H9 (cell line): ENCODE results near the gene SCGN. TPM values are rescaled to one million over a fixed set of nuclear protein-coding genes. Genes with fewer than 3 reads are reported as not detected.

Experiments used
- DNase-seq: peaks from one replicate; pipeline ENCODE4 v3.0.0-alpha.2; 2017
- H2AFZ ChIP-seq: one replicate; pipeline ENCODE4 v1.6.1; 2013; ENCODE audit warnings: mild to moderate bottlenecking, low read length, control low read depth, moderate library complexity
- H2AK5ac ChIP-seq: 2 replicates; pipeline ENCODE4 v1.6.1; 2013; ENCODE audit warnings: low read length, control low read depth, mixed read lengths; ENCODE audit not compliant: insufficient read length
- H2BK120ac ChIP-seq: one replicate; pipeline ENCODE4 v1.6.1; 2013; ENCODE audit warnings: low read depth, mild to moderate bottlenecking, low read length, control low read depth, inconsistent platforms; ENCODE audit not compliant: poor library complexity, severe bottlenecking
- H2BK12ac ChIP-seq: 2 replicates; pipeline ENCODE4 v1.6.1; 2013; ENCODE audit warnings: low read length, control low read depth, mixed read lengths, low read depth; ENCODE audit not compliant: insufficient read length
- H2BK15ac ChIP-seq: 2 replicates; pipeline ENCODE4 v1.6.1; 2013; ENCODE audit warnings: low read depth, low read length, control low read depth
- H2BK20ac ChIP-seq: one replicate; pipeline ENCODE4 v1.6.1; 2013; ENCODE audit warnings: low read depth, mild to moderate bottlenecking, low read length, control low read depth, inconsistent platforms; ENCODE audit not compliant: poor library complexity, severe bottlenecking
- H2BK5ac ChIP-seq: 2 replicates; pipeline ENCODE4 v1.6.1; 2013; ENCODE audit warnings: low read length, control low read depth, mixed read lengths; ENCODE audit not compliant: insufficient read length
- H3K14ac ChIP-seq: 2 replicates; pipeline ENCODE4 v1.6.1; 2013; ENCODE audit warnings: low read length, control low read depth; ENCODE audit not compliant: insufficient read depth
- H3K18ac ChIP-seq: 2 replicates; pipeline ENCODE4 v1.6.1; 2013; ENCODE audit warnings: low read depth, mild to moderate bottlenecking, mixed read lengths, low read length, control low read depth; ENCODE audit not compliant: insufficient read length
- H3K23ac ChIP-seq: 2 replicates; pipeline ENCODE4 v1.6.1; 2013; ENCODE audit warnings: low read length, control low read depth, mixed read lengths, low read depth; ENCODE audit not compliant: insufficient read length
- H3K23me2 ChIP-seq: 2 replicates; pipeline ENCODE4 v1.6.1; 2013; ENCODE audit warnings: low read depth, mild to moderate bottlenecking, mixed read lengths, low read length, control low read depth; ENCODE audit not compliant: insufficient read length, poor library complexity, severe bottlenecking
- H3K27ac ChIP-seq: 2 replicates; pipeline ENCODE4 v1.5.1; 2013; ENCODE audit warnings: low read length, control low read depth, mixed read lengths, low read depth; ENCODE audit not compliant: insufficient read length
- H3K27me3 ChIP-seq: 2 replicates; pipeline ENCODE4 v1.6.1; 2013; ENCODE audit warnings: low read length, control low read depth, inconsistent platforms; ENCODE audit not compliant: insufficient read depth
- H3K4ac ChIP-seq: 2 replicates; pipeline ENCODE4 v1.6.1; 2013; ENCODE audit warnings: low read depth, mild to moderate bottlenecking, control low read depth, inconsistent platforms, low read length, moderate library complexity
- H3K4me1 ChIP-seq: 2 replicates; pipeline ENCODE4 v1.6.1; 2013; ENCODE audit warnings: low read length, control low read depth, inconsistent platforms; ENCODE audit not compliant: insufficient read depth
- H3K4me2 ChIP-seq: 2 replicates; pipeline ENCODE4 v1.6.1; 2013; ENCODE audit warnings: low read length, control low read depth, mixed read lengths; ENCODE audit not compliant: insufficient read length, insufficient read depth
- H3K56ac ChIP-seq: 2 replicates; pipeline ENCODE4 v1.6.1; 2013; ENCODE audit warnings: low read depth, mild to moderate bottlenecking, mixed read lengths, low read length, control low read depth; ENCODE audit not compliant: insufficient read length
- H3K79me1 ChIP-seq: 2 replicates; pipeline ENCODE4 v1.6.1; 2013; ENCODE audit warnings: low read depth, mild to moderate bottlenecking, moderate library complexity, low read length, control low read depth, inconsistent platforms; ENCODE audit not compliant: insufficient read depth, poor library complexity, severe bottlenecking
- H3K79me2 ChIP-seq: 2 replicates; pipeline ENCODE4 v1.6.1; 2013; ENCODE audit warnings: low read length, control low read depth, inconsistent platforms; ENCODE audit not compliant: insufficient read depth
- H3K9ac ChIP-seq: 2 replicates; pipeline ENCODE4 v1.6.1; 2013; ENCODE audit warnings: low read length, control low read depth, mixed read lengths; ENCODE audit not compliant: insufficient read length; ENCODE audit errors: extremely low read depth
- H3K9me3 ChIP-seq: one replicate; pipeline ENCODE4 v1.6.1; 2013; ENCODE audit warnings: low read depth, low read length, inconsistent platforms; ENCODE audit not compliant: control insufficient read depth
- H3T11ph ChIP-seq: one replicate; pipeline ENCODE4 v1.6.1; 2013; ENCODE audit warnings: mild to moderate bottlenecking, low read length, control low read depth, inconsistent platforms
- H4K20me1 ChIP-seq: one replicate; pipeline ENCODE4 v1.6.1; 2013; ENCODE audit not compliant: control insufficient read depth, insufficient read length, insufficient read depth
- H4K5ac ChIP-seq: 2 replicates; pipeline ENCODE4 v1.6.1; 2013; ENCODE audit warnings: low read depth, mild to moderate bottlenecking, mixed read lengths, low read length, control low read depth; ENCODE audit not compliant: insufficient read length
- H4K8ac ChIP-seq: replicated peaks from 2 replicates; pipeline ENCODE4 v1.6.1; 2013; ENCODE audit warnings: low read length, control low read depth, mixed read lengths, low read depth; ENCODE audit not compliant: insufficient read length
- H4K91ac ChIP-seq: 2 replicates; pipeline ENCODE4 v1.6.1; 2013; ENCODE audit warnings: low read depth, mild to moderate bottlenecking, moderate library complexity, mixed read lengths, low read length, control low read depth; ENCODE audit not compliant: insufficient read length
- H3K27ac Mint-ChIP-seq, 3 experiments: 2 replicates in 2 of 3; 3 replicates in 1 of 3; pipeline ENCODE4 v1.8.0; 2020 to 2021; ENCODE audit warnings: mixed read lengths in 3 of 3, mild to moderate bottlenecking in 1 of 3, moderate library complexity in 1 of 3
- H3K27me3 Mint-ChIP-seq: 2 replicates; pipeline ENCODE4 v1.8.0; 2021; ENCODE audit warnings: low read depth, mild to moderate bottlenecking, moderate library complexity, mixed read lengths
- H3K36me3 Mint-ChIP-seq, 3 experiments: 2 replicates in 2 of 3; 3 replicates in 1 of 3; pipeline ENCODE4 v1.8.0; 2020 to 2021; ENCODE audit warnings: low read depth in 3 of 3, mixed read lengths in 3 of 3; ENCODE audit not compliant: insufficient read depth in 1 of 3
- H3K4me1 Mint-ChIP-seq, 2 experiments: 2 replicates each; pipeline ENCODE4 v1.8.0; 2020; ENCODE audit warnings: mixed read lengths in 2 of 2
- H3K4me3 Mint-ChIP-seq, 2 experiments: 2 replicates in 1 of 2; 3 replicates in 1 of 2; pipeline ENCODE4 v1.8.0; 2020 to 2021; ENCODE audit warnings: mild to moderate bottlenecking in 2 of 2, mixed read lengths in 2 of 2, moderate library complexity in 1 of 2
- H3K9me3 Mint-ChIP-seq, 2 experiments: 2 replicates in 1 of 2; 3 replicates in 1 of 2; pipeline ENCODE4 v1.8.0; 2020; ENCODE audit warnings: mild to moderate bottlenecking in 2 of 2, mixed read lengths in 2 of 2, moderate library complexity in 1 of 2
- WGBS: extraction: QIAGEN DNeasy Blood & Tissue Kit; methylation state at CpG from one replicate; pipeline ENCODE4 v1.1.7; 2013; ENCODE audit warnings: missing lambda C conversion rate, low lambda C conversion rate, mixed read lengths; ENCODE audit not compliant: insufficient read length; ENCODE audit errors: extremely low coverage; 5-methylcytosine and 5-hydroxymethylcytosine counted together
- total RNA-seq: library from RNA; stranded (reverse); gene quantifications from 2 replicates; pipeline ENCODE4 v1.2.1, GENCODE V29; 2021
- TF ChIP-seq, protein P1 (sequence below): fragments of 200-600 bp; sonication (generic); conservative IDR thresholded peaks from 3 replicates; pipeline ENCODE4 v1.8.0; 2021; ENCODE audit warnings: antibody characterized with exemption, mild to moderate bottlenecking

The SCGN gene
- total RNA-seq, 1 experiment from 2014 or later, result not detected

DNA sequence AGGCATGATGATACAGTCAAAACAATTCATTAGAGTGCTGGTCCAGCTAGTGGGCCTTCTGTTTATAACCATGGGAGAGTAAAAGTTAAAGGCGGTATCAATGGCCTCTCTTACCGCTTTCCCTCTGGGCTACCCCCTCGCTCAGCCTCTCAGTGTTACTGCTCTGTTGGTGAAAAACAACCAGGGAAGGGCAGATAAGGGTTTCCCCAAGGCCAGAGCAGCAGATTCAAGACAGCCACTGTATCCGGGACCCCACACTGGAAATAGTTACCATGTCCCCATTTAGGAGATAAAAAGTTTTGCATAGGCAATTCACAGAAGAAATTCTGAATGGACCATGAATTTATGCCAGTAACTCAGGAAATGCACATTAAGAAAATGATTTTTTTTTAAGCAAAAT lies 13.4 kb downstream of the SCGN start:
- Histone ChIP-seq H3K4ac (no peak overlapping the region), H3K27ac (no peak overlapping the region), H4K91ac (no peak overlapping the region), H3K4me2 (no peak overlapping the region), H3K9me3 (no peaks in the 10 kb centered on the region), H3K18ac (no peak overlapping the region), H2BK120ac (no peak overlapping the region), H3K27me3 (no peaks in the 10 kb centered on the region), H4K8ac (no peak overlapping the region), H2BK12ac (no peak overlapping the region), H2AFZ (no peak overlapping the region), H3K56ac (no peak overlapping the region), H3K4me1 (no peaks in the 10 kb centered on the region), H2BK20ac (no peak overlapping the region), H3K79me1 (no peaks in the 10 kb centered on the region), H3K79me2 (no peaks in the 10 kb centered on the region), H3K23ac (no peak overlapping the region), H3K14ac (no peak overlapping the region), H4K5ac (no peak overlapping the region), H3K23me2 (no peaks in the 10 kb centered on the region), H3T11ph (no peak overlapping the region), H2AK5ac (no peak overlapping the region), H4K20me1 (no peaks in the 10 kb centered on the region), H2BK15ac (no peak overlapping the region), H2BK5ac (no peak overlapping the region), H3K9ac (no peak overlapping the region)
- TF ChIP-seq, protein P1, sequence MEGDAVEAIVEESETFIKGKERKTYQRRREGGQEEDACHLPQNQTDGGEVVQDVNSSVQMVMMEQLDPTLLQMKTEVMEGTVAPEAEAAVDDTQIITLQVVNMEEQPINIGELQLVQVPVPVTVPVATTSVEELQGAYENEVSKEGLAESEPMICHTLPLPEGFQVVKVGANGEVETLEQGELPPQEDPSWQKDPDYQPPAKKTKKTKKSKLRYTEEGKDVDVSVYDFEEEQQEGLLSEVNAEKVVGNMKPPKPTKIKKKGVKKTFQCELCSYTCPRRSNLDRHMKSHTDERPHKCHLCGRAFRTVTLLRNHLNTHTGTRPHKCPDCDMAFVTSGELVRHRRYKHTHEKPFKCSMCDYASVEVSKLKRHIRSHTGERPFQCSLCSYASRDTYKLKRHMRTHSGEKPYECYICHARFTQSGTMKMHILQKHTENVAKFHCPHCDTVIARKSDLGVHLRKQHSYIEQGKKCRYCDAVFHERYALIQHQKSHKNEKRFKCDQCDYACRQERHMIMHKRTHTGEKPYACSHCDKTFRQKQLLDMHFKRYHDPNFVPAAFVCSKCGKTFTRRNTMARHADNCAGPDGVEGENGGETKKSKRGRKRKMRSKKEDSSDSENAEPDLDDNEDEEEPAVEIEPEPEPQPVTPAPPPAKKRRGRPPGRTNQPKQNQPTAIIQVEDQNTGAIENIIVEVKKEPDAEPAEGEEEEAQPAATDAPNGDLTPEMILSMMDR, result no peak
- no peak for DNase-seq
- no CpG with 5 or more reads among the region's 4 CpGs for WGBS
- no peak overlapping the region for H3K27ac Mint-ChIP-seq
- no peaks in the 10 kb centered on the region for H3K4me1 Mint-ChIP-seq
- H3K9me3 Mint-ChIP-seq, result no peaks in the 10 kb centered on the region
- H3K36me3 Mint-ChIP-seq, result no peaks in the 10 kb centered on the region
- H3K27me3 Mint-ChIP-seq, result peaks cover 7% of the 10 kb centered on the region; the same call in 1 of the 2 replicates
- H3K4me3 Mint-ChIP-seq, result no peak overlapping the region
